ENCODE data around the gene DMD. TPM values are rescaled to one million over a fixed set of nuclear protein-coding genes. Genes with fewer than 3 reads are reported as not detected.

DMD gene
- total and polyA plus RNA-seq, 2 donors (not counting 1 experiment from before 2014, with no cell fraction given): 2.0 to 51.8 TPM

- ATAC-seq (ENCODE audit: low read depth): no peak
- Histone ChIP-seq H2AFZ (ENCODE audit: insufficient read depth, low read depth, low read length, poor library complexity, severe bottlenecking) (no peak overlapping the region), H3K4me3 (ENCODE audit: control extremely low read depth in 1 of 5, extremely low read depth in 1 of 5, insufficient read depth in 1 of 5, low read depth in 2 of 5, low read length in 4 of 5) (no peak overlapping the region), H4K20me1 (ENCODE audit: control insufficient read depth, insufficient read depth, low read length, poor library complexity, severe bottlenecking) (no peaks in the 10 kb centered on the region), H3K36me3 (replicated peaks in 1 of 2; ENCODE audit: control extremely low read depth in 1 of 2, control insufficient read depth in 1 of 2, extremely low read depth in 1 of 2, insufficient read depth in 2 of 2, low read length in 1 of 2) (no peaks in the 10 kb centered on the region), H3K4me2 (replicated peaks; ENCODE audit: low read depth, low read length, poor library complexity, severe bottlenecking) (no peak overlapping the region), H3K79me2 (ENCODE audit: control insufficient read depth, insufficient read depth, low read length) (no peaks in the 10 kb centered on the region), H3K27me3 (replicated peaks in 1 of 4; ENCODE audit: control extremely low read depth in 1 of 4, control insufficient read depth in 3 of 4, insufficient read depth in 4 of 4, low read length in 3 of 4) (no peaks in the 10 kb centered on the region), H3K9me3 (ENCODE audit: control extremely low read depth in 1 of 3, control insufficient read depth in 2 of 3, insufficient read depth in 1 of 3, low read length in 2 of 3) (no peaks in the 10 kb centered on the region), H3K4me1 (ENCODE audit: control insufficient read depth in 2 of 2, insufficient read depth in 2 of 2, low read length in 2 of 2) (no peaks in the 10 kb centered on the region), H3K9ac (ENCODE audit: low read length) (no peak overlapping the region), H3K27ac (ENCODE audit: low read length in 2 of 2) (no peak overlapping the region)
- CTCF ChIA-PET: no interaction called here
- H3K4me1 Mint-ChIP-seq: no peaks in the 10 kb centered on the region
- WGBS (ENCODE audit: insufficient coverage): 100% methylated on average over 3 of the region's 4 CpGs
- no peaks in the 10 kb centered on the region for H3K27me3 Mint-ChIP-seq
- DNase-seq: no peak
- H3K9me3 Mint-ChIP-seq (ENCODE audit: insufficient read depth): no peaks in the 10 kb centered on the region
- intact Hi-C loops (cut with micrococcal nuclease): no loop called here
- POLR2A ChIA-PET: no interaction called here
- TF ChIP-seq EZH2 (IDR thresholded peaks at IDR 0.05; ENCODE audit: borderline replicate concordance, insufficient read depth, low read depth, low read length, poor library complexity, severe bottlenecking): no peak
- no peak for TF ChIP-seq CTCF (IDR thresholded peaks at IDR 0.05)
- no peak overlapping the region for H3K27ac Mint-ChIP-seq
- H3K4me3 Mint-ChIP-seq: no peak overlapping the region
Observed at GRCh38 chrX:32874839-32875238, 336.5 kb downstream of the DMD start.

DNA sequence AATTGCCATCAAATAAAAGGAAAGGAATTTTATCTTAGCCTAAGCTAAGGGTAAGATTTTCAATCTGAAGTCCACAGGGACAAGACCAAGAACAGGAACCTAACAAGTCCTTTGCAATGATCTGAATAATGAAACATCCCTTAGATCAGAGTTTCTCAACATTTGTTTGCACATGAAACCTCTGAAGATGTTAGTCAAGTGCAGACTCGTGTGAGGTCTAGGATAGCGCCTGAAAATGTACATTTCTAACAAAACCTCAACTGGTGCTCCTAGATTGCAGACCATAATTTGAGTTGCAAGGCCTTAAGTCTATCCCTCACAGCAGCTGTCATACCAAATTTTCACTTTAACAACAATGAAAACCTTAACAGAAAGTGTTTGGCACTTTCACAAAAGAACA lies 337.6 kb downstream of the DMD start:
- Mint-ChIP-seq H3K9me3 (ENCODE audit: insufficient read depth) (no peaks in the 10 kb centered on the region), H3K27ac (no peak overlapping the region), H3K27me3 (no peaks in the 10 kb centered on the region), H3K4me1 (no peaks in the 10 kb centered on the region), H3K4me3 (no peak overlapping the region)
- no peak overlapping the region for H3K4me3 ChIP-seq (ENCODE audit: control extremely low read depth in 1 of 5, extremely low read depth in 1 of 5, insufficient read depth in 1 of 5, low read depth in 2 of 5, low read length in 4 of 5)
- H3K4me2 ChIP-seq (replicated peaks; ENCODE audit: low read depth, low read length, poor library complexity, severe bottlenecking): no peak overlapping the region
- H3K4me1 ChIP-seq (ENCODE audit: control insufficient read depth in 2 of 2, insufficient read depth in 2 of 2, low read length in 2 of 2): no peaks in the 10 kb centered on the region
- H3K9ac ChIP-seq (ENCODE audit: low read length): no peak overlapping the region
- H3K79me2 ChIP-seq (ENCODE audit: control insufficient read depth, insufficient read depth, low read length): no peaks in the 10 kb centered on the region
- H3K9me3 ChIP-seq (ENCODE audit: control extremely low read depth in 1 of 3, control insufficient read depth in 2 of 3, insufficient read depth in 1 of 3, low read length in 2 of 3): no peaks in the 10 kb centered on the region
- ATAC-seq (ENCODE audit: low read depth) (no peak), DNase-seq (no peak)
- 94% methylated on average over 2 of the region's 2 CpGs for WGBS (ENCODE audit: insufficient coverage)
- H3K36me3 ChIP-seq (replicated peaks in 1 of 2; ENCODE audit: control extremely low read depth in 1 of 2, control insufficient read depth in 1 of 2, extremely low read depth in 1 of 2, insufficient read depth in 2 of 2, low read length in 1 of 2): no peaks in the 10 kb centered on the region
- intact Hi-C loops (cut with micrococcal nuclease): no loop called here
- H3K27me3 ChIP-seq (replicated peaks in 1 of 4; ENCODE audit: control extremely low read depth in 1 of 4, control insufficient read depth in 3 of 4, insufficient read depth in 4 of 4, low read length in 3 of 4): no peaks in the 10 kb centered on the region
- ChIA-PET CTCF (no interaction called here), POLR2A (no interaction called here)
- no peak overlapping the region for H2AFZ ChIP-seq (ENCODE audit: insufficient read depth, low read depth, low read length, poor library complexity, severe bottlenecking)
- H4K20me1 ChIP-seq (ENCODE audit: control insufficient read depth, insufficient read depth, low read length, poor library complexity, severe bottlenecking): no peaks in the 10 kb centered on the region
- no peak overlapping the region for H3K27ac ChIP-seq (ENCODE audit: low read length in 2 of 2)
- TF ChIP-seq EZH2 (IDR thresholded peaks at IDR 0.05; ENCODE audit: borderline replicate concordance, insufficient read depth, low read depth, low read length, poor library complexity, severe bottlenecking) (no peak), CTCF (IDR thresholded peaks at IDR 0.05) (no peak)
